Ishikawa (cell line): ENCODE results near the gene AKNA.

ENCODE experiments used
- EGR1 ChIP-seq: IDR thresholded peaks from 2 replicates; pipeline ENCODE4 v1.6.1; 2012
- EP300 ChIP-seq: IDR thresholded peaks from 2 replicates; pipeline ENCODE4 v1.6.1; 2012; ENCODE audit warnings: borderline replicate concordance
- FOXM1 ChIP-seq: IDR thresholded peaks from 2 replicates; pipeline ENCODE4 v1.6.1; 2012; ENCODE audit warnings: low read depth, borderline replicate concordance
- TAF1 ChIP-seq: IDR thresholded peaks from 2 replicates; pipeline ENCODE4 v1.6.1; 2012; ENCODE audit warnings: low read depth, mild to moderate bottlenecking
- YY1 ChIP-seq: IDR thresholded peaks from 2 replicates; pipeline ENCODE4 v1.6.1; 2012; ENCODE audit warnings: low read depth
- ZBTB7A ChIP-seq: IDR thresholded peaks from 2 replicates; pipeline ENCODE4 v1.6.1; 2012; ENCODE audit warnings: low read depth
- TF ChIP-seq, protein P1 (sequence below): IDR thresholded peaks from 2 replicates; pipeline ENCODE4 v1.6.1; 2012
- TF ChIP-seq, protein P2 (sequence below): IDR thresholded peaks from 2 replicates; pipeline ENCODE4 v1.6.1; 2012; ENCODE audit warnings: low read depth, mild to moderate bottlenecking
- TF ChIP-seq, protein P3 (sequence below): IDR thresholded peaks from 2 replicates; pipeline ENCODE4 v1.6.1; 2012

DNA sequence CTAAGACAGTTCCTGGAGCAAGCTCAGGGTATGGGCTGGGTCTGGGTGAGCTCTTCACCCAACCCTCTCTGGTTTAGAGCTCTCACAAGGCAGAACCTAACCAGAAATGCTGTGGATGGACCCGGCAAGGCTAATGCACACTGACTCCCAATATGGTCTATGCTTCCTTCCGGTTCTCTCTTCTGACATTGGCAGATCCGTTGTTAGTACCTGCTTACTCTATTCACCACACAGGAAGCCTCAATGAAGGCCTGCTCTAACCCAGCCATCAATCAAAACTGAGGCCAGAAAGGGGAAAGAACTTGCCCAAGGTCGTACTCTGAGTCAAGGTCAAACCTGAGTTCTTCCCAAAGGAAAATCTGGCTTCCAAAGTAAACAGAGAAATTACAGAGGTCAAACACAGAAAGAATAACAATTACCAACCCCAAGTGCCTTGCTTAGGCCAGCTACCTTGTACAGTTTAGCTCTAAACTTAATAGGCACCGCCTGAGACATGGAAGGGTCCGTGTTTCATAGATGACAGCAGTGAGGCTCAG is 46.0 kb upstream of the AKNA start:
- no peak for TF ChIP-seq FOXM1
- no peak for TF ChIP-seq EGR1
- TF ChIP-seq EP300, result no peak
- no peak for TF ChIP-seq ZBTB7A
- TF ChIP-seq TAF1, result no peak
- TF ChIP-seq, protein P1, sequence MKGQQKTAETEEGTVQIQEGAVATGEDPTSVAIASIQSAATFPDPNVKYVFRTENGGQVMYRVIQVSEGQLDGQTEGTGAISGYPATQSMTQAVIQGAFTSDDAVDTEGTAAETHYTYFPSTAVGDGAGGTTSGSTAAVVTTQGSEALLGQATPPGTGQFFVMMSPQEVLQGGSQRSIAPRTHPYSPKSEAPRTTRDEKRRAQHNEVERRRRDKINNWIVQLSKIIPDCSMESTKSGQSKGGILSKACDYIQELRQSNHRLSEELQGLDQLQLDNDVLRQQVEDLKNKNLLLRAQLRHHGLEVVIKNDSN, result no peak
- no peak for TF ChIP-seq YY1
- TF ChIP-seq, protein P2, sequence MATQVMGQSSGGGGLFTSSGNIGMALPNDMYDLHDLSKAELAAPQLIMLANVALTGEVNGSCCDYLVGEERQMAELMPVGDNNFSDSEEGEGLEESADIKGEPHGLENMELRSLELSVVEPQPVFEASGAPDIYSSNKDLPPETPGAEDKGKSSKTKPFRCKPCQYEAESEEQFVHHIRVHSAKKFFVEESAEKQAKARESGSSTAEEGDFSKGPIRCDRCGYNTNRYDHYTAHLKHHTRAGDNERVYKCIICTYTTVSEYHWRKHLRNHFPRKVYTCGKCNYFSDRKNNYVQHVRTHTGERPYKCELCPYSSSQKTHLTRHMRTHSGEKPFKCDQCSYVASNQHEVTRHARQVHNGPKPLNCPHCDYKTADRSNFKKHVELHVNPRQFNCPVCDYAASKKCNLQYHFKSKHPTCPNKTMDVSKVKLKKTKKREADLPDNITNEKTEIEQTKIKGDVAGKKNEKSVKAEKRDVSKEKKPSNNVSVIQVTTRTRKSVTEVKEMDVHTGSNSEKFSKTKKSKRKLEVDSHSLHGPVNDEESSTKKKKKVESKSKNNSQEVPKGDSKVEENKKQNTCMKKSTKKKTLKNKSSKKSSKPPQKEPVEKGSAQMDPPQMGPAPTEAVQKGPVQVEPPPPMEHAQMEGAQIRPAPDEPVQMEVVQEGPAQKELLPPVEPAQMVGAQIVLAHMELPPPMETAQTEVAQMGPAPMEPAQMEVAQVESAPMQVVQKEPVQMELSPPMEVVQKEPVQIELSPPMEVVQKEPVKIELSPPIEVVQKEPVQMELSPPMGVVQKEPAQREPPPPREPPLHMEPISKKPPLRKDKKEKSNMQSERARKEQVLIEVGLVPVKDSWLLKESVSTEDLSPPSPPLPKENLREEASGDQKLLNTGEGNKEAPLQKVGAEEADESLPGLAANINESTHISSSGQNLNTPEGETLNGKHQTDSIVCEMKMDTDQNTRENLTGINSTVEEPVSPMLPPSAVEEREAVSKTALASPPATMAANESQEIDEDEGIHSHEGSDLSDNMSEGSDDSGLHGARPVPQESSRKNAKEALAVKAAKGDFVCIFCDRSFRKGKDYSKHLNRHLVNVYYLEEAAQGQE, result no peak
- TF ChIP-seq, protein P3, sequence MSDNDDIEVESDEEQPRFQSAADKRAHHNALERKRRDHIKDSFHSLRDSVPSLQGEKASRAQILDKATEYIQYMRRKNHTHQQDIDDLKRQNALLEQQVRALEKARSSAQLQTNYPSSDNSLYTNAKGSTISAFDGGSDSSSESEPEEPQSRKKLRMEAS, result no peak
